Neural progenitor cell (in vitro differentiated cells): ENCODE measurements around the gene CST9L. TPM values are rescaled to one million over a fixed set of nuclear protein-coding genes. Genes with fewer than 3 reads are reported as not detected.

Experiments used
- DNase-seq: peaks from one replicate; pipeline ENCODE4 v3.0.0-alpha.2; 2016; ENCODE audit warnings: low spot score
- H2AFZ ChIP-seq: fragments of 200-600 bp; sonication (generic); replicated peaks from 2 replicates; pipeline ENCODE4 v1.6.1; 2016; ENCODE audit warnings: antibody characterized with exemption
- H3F3A ChIP-seq: fragments of 200-600 bp; sonication (generic); 2 replicates; pipeline ENCODE4 v1.6.1; 2016; ENCODE audit warnings: antibody characterized with exemption, low read depth
- H3K27ac ChIP-seq: fragments of 200-600 bp; sonication (generic); 2 replicates; pipeline ENCODE4 v1.5.1; 2016; ENCODE audit warnings: mild to moderate bottlenecking
- H3K27me3 ChIP-seq: fragments of 200-600 bp; sonication (generic); 2 replicates; pipeline ENCODE4 v1.6.1; 2016; ENCODE audit warnings: mild to moderate bottlenecking, moderate library complexity
- H3K36me3 ChIP-seq: fragments of 200-600 bp; sonication (generic); 2 replicates; pipeline ENCODE4 v1.5.1; 2016
- H3K4me1 ChIP-seq: fragments of 200-600 bp; sonication (generic); 2 replicates; pipeline ENCODE4 v1.6.1; 2016; ENCODE audit warnings: mixed run types
- H3K4me2 ChIP-seq: fragments of 200-600 bp; sonication (generic); 2 replicates; pipeline ENCODE4 v1.6.1; 2016
- H3K4me3 ChIP-seq: fragments of 200-600 bp; sonication (generic); 2 replicates; pipeline ENCODE4 v1.5.1; 2016
- H3K79me2 ChIP-seq: fragments of 200-600 bp; sonication (generic); 2 replicates; pipeline ENCODE4 v1.6.1; 2016; ENCODE audit warnings: low read depth
- H3K9ac ChIP-seq: fragments of 200-600 bp; sonication (generic); 2 replicates; pipeline ENCODE4 v1.6.1; 2016
- H3K9me3 ChIP-seq: fragments of 200-600 bp; sonication (generic); 2 replicates; pipeline ENCODE4 v1.5.1; 2016; ENCODE audit warnings: low read depth
- H4K20me1 ChIP-seq: fragments of 200-600 bp; sonication (generic); 2 replicates; pipeline ENCODE4 v1.6.1; 2016; ENCODE audit warnings: low read depth
- H3K27ac Mint-ChIP-seq: 3 replicates; pipeline ENCODE4 v1.8.0; 2021; ENCODE audit warnings: mixed read lengths
- H3K27me3 Mint-ChIP-seq: 2 replicates; pipeline ENCODE4 v1.8.0; 2022; ENCODE audit warnings: low read depth, mild to moderate bottlenecking, inconsistent platforms, moderate library complexity, mixed read lengths; ENCODE audit not compliant: insufficient read depth
- H3K36me3 Mint-ChIP-seq: 3 replicates; pipeline ENCODE4 v1.8.0; 2021; ENCODE audit warnings: mixed read lengths
- H3K4me1 Mint-ChIP-seq: 3 replicates; pipeline ENCODE4 v1.8.0; 2021; ENCODE audit warnings: mixed read lengths
- H3K4me3 Mint-ChIP-seq: 3 replicates; pipeline ENCODE4 v1.8.0; 2021; ENCODE audit warnings: mild to moderate bottlenecking, moderate library complexity, mixed read lengths
- H3K9me3 Mint-ChIP-seq: 3 replicates; pipeline ENCODE4 v1.8.0; 2020; ENCODE audit warnings: mixed read lengths
- CTCF ChIP-seq: fragments of 200-600 bp; sonication (generic); IDR thresholded peaks from 2 replicates; pipeline ENCODE4 v1.5.1; 2017; ENCODE audit warnings: antibody characterized with exemption, mild to moderate bottlenecking
- EZH2 ChIP-seq: fragments of 200-600 bp; sonication (generic); IDR thresholded peaks from 2 replicates; pipeline ENCODE4 v1.6.1; 2017; ENCODE audit warnings: antibody characterized with exemption, mild to moderate bottlenecking, moderate library complexity
- EZH2phosphoT487 ChIP-seq: fragments of 200-600 bp; sonication (generic); IDR thresholded peaks from 2 replicates; pipeline ENCODE4 v1.6.1; 2017; ENCODE audit warnings: antibody characterized with exemption
- total RNA-seq: library from RNA; depleted of rRNA; stranded (reverse); fragments of >200 nt; gene quantifications from 2 replicates; pipeline ENCODE4 v1.2.3, GENCODE V29; 2015; ENCODE audit warnings: low replicate concordance

The CST9L gene, protein sequence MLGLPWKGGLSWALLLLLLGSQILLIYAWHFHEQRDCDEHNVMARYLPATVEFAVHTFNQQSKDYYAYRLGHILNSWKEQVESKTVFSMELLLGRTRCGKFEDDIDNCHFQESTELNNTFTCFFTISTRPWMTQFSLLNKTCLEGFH
- not detected in 2 replicates for total RNA-seq

GRCh38 chr20:23568320-23568970 lies at the start of gene CST9L:
TSS of gene CST9L (minus strand) at chr20:23568484. CDS start at chr20:23568450, 34 bp downstream.
- H3K79me2 ChIP-seq: no peaks in the 10 kb centered on the region
- H3K4me3 Mint-ChIP-seq: no peak within 1 kb of the TSS
- no peak for DNase-seq
- peaks cover 5% of the 10 kb centered on the region for H3K9me3 ChIP-seq
- TF ChIP-seq EZH2 (no peak), EZH2phosphoT487 (no peak)
- H3K9ac ChIP-seq: no peak within 1 kb of the TSS
- no peaks in the 10 kb centered on the region for H4K20me1 ChIP-seq
- peaks cover 8% of the 10 kb centered on the region for H3K9me3 Mint-ChIP-seq
- no peaks in the 10 kb centered on the region for H3K4me1 ChIP-seq
- H3K4me3 ChIP-seq: no peak within 1 kb of the TSS
- peaks cover 2% of the 10 kb centered on the region for H3K4me1 Mint-ChIP-seq
- H3K4me2 ChIP-seq: no peak within 1 kb of the TSS
- H3K36me3 Mint-ChIP-seq: no peaks in the 10 kb centered on the region
- no peak within 1 kb of the TSS for H3K27ac ChIP-seq
- H3F3A ChIP-seq: no peaks in the 10 kb centered on the region
- H2AFZ ChIP-seq: no peak within 1 kb of the TSS
- peaks cover 3% of the 10 kb centered on the region for H3K27me3 Mint-ChIP-seq
- no peaks in the 10 kb centered on the region for H3K27me3 ChIP-seq
- no peaks in the 10 kb centered on the region for H3K36me3 ChIP-seq
- no peak within 1 kb of the TSS for H3K27ac Mint-ChIP-seq

- peaks cover 10% of the 10 kb centered on the region for H3K4me1 Mint-ChIP-seq
- H2AFZ ChIP-seq: no peak overlapping the region
- no peak overlapping the region for H3K27ac Mint-ChIP-seq
Measured at GRCh38 chr20:23614163-23614562, 45.9 kb upstream of the CST9L start.

GRCh38 chr20:23613676-23614075 lies 45.4 kb upstream of the CST9L start:
- Mint-ChIP-seq H3K36me3 (no peaks in the 10 kb centered on the region), H3K4me3 (no peak overlapping the region), H3K4me1 (peaks cover 14% of the 10 kb centered on the region), H3K27me3 (peaks cover 7% of the 10 kb centered on the region), H3K9me3 (peaks cover 11% of the 10 kb centered on the region), H3K27ac (no peak overlapping the region)
- no peaks in the 10 kb centered on the region for H3K9me3 ChIP-seq
- H3K4me2 ChIP-seq: no peak overlapping the region
- no peak overlapping the region for H3K4me3 ChIP-seq
- no peak overlapping the region for H3K27ac ChIP-seq
- no peak for TF ChIP-seq CTCF
- TF ChIP-seq EZH2phosphoT487: no peak
- no peak for TF ChIP-seq EZH2
- H3K9ac ChIP-seq: no peak overlapping the region
- peaks cover 5% of the 10 kb centered on the region for H3F3A ChIP-seq
- peak overlapping the region; percentile 26 for H2AFZ ChIP-seq
- H3K4me1 ChIP-seq: peaks cover 10% of the 10 kb centered on the region
- no peak for DNase-seq
- H4K20me1 ChIP-seq: no peaks in the 10 kb centered on the region
- H3K27me3 ChIP-seq: no peaks in the 10 kb centered on the region
- H3K79me2 ChIP-seq: no peaks in the 10 kb centered on the region
- H3K36me3 ChIP-seq: no peaks in the 10 kb centered on the region

More at GRCh38 chr20:23614163-23614562, 45.9 kb upstream of the CST9L start:
- H3K9me3 ChIP-seq: no peaks in the 10 kb centered on the region
- no peak for DNase-seq
- Mint-ChIP-seq H3K4me3 (no peak overlapping the region), H3K27me3 (peaks cover 8% of the 10 kb centered on the region), H3K9me3 (peaks cover 11% of the 10 kb centered on the region), H3K36me3 (no peaks in the 10 kb centered on the region)
- H4K20me1 ChIP-seq: no peaks in the 10 kb centered on the region
- peaks cover 5% of the 10 kb centered on the region for H3K4me1 ChIP-seq
- H3F3A ChIP-seq: peaks cover 3% of the 10 kb centered on the region
- no peaks in the 10 kb centered on the region for H3K36me3 ChIP-seq
- H3K4me2 ChIP-seq: no peak overlapping the region
- H3K4me3 ChIP-seq: no peak overlapping the region
- no peaks in the 10 kb centered on the region for H3K79me2 ChIP-seq
- H3K9ac ChIP-seq: no peak overlapping the region
- H3K27ac ChIP-seq: no peak overlapping the region
- no peaks in the 10 kb centered on the region for H3K27me3 ChIP-seq
- TF ChIP-seq EZH2phosphoT487 (no peak), CTCF (no peak), EZH2 (no peak)

GRCh38 chr20:23612396-23612795 lies 44.1 kb upstream of the CST9L start:
- Histone ChIP-seq H3K27ac (no peak overlapping the region), H3K4me2 (no peak overlapping the region), H3F3A (peaks cover 5% of the 10 kb centered on the region), H3K36me3 (no peaks in the 10 kb centered on the region), H3K9ac (no peak overlapping the region), H2AFZ (no peak overlapping the region), H3K79me2 (no peaks in the 10 kb centered on the region), H3K9me3 (no peaks in the 10 kb centered on the region), H3K4me1 (peaks cover 16% of the 10 kb centered on the region), H3K27me3 (no peaks in the 10 kb centered on the region), H3K4me3 (no peak overlapping the region), H4K20me1 (no peaks in the 10 kb centered on the region)
- peaks cover 7% of the 10 kb centered on the region for H3K9me3 Mint-ChIP-seq
- H3K4me3 Mint-ChIP-seq: no peak overlapping the region
- no peak for DNase-seq
- H3K36me3 Mint-ChIP-seq: no peaks in the 10 kb centered on the region
- H3K4me1 Mint-ChIP-seq: peaks cover 18% of the 10 kb centered on the region
- H3K27ac Mint-ChIP-seq: no peak overlapping the region
- peaks cover 7% of the 10 kb centered on the region for H3K27me3 Mint-ChIP-seq
- TF ChIP-seq EZH2phosphoT487: no peak
- TF ChIP-seq CTCF: no peak
- no peak for TF ChIP-seq EZH2
